ENCODE results near the gene TSPAN14. TPM values are rescaled to one million over a fixed set of nuclear protein-coding genes. Genes with fewer than 3 reads are reported as not detected.

The TSPAN14 gene
- total RNA-seq, 1 donor from 2014 or later = 21.1 TPM

DNA sequence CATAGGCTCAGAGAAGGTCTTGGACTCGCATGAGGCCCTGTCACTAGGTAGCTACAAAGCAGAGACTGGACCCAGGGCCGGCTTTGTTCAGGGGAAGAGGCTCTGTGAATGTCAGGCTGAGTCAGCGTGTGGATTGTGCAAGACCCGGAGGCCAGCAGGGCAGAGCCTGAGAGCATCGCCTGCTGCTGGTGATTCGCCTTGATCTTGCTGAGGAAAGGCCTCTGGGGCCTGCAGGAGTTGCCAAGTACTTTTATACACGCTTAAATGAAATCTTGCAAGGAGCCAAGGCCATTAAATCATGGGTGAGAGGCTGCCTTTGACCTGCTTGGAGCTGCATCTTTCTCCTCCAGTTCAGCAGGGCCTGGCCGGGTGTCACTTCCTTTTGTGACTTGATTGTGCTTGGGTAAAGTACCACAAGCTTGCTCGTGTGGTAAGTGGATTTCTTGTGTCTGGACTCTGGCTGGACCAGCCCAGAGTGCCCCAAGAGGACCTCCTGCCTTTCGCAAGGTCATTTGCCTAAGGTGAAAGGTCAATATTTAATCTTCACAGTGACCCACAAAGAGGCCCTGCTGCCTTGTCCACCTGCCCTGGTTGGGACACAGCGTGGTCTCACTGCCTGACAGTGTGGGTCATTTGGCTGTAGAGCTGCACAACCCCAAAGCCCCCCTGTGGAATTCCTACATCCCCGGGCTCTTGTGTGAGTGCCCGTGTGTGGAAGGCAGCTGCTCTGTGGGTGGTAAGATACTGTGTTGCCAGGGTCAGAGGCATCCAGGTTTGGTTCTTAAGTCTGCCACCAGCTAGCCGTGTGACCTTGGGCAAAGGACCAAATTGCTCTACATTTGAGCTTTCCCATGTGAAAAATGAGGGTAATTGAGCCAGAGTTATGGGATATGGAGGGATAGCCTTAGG, 45.0 kb downstream of the TSPAN14 start:
- TF ChIP-seq CTCF (IDR thresholded peaks at IDR 0.05; ENCODE audit: insufficient read depth, low read length, severe bottlenecking) = peak; percentile 25
- DNase-seq (ENCODE audit: low read depth) (peak; percentile 92), FAIRE-seq (no peak)
- H3K36me3 ChIP-seq (ENCODE audit: control insufficient read depth, insufficient read depth, low read length) = peaks cover 2% of the 10 kb centered on the region
- H3K4me3 ChIP-seq (ENCODE audit: low read depth, low read length) = no peak overlapping the region
- no peaks in the 10 kb centered on the region for H3K27me3 ChIP-seq (ENCODE audit: control insufficient read depth, insufficient read depth, low read length)

- DNase-seq (ENCODE audit: low read depth) = peak; percentile 69
These were observed 46.7 kb downstream of the TSPAN14 start for GRCh38 chr10:80500572-80501380.

DNA sequence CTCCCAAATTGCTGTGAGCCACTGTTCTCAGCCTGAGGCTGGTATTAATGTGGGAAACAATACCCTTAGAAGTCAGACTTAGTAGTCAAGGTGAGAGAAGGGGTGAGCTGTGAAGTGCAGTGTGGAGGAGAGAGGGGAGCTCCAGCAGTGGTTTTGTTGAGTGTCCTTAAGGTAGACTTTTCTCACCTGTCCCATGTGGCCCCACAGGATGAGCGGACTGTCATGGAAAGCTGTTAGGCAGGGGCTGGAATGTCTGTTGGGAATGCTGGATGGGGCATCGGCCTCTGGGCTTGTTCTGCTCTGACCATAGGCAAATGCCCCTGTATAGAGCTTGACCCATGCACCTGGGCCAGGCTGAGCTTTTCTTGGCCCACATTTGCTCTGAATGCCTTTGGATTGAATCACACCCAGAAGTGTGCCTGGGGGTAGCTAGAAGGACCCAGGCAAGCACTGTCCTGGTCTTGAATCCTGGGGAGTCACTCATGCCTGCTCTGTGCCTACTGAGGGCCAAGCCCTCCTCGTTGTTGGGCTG, 47.3 kb downstream of the TSPAN14 start:
- DNase-seq (ENCODE audit: low read depth) = peak; percentile 62
- no peaks in the 10 kb centered on the region for H3K27me3 ChIP-seq (ENCODE audit: control insufficient read depth, insufficient read depth, low read length)
- no peak overlapping the region for H3K4me3 ChIP-seq (ENCODE audit: low read depth, low read length)
- H3K36me3 ChIP-seq (ENCODE audit: control insufficient read depth, insufficient read depth, low read length) = peaks cover 2% of the 10 kb centered on the region
- no peak for TF ChIP-seq CTCF (IDR thresholded peaks at IDR 0.05; ENCODE audit: insufficient read depth, low read length, severe bottlenecking)
- FAIRE-seq = no peak

More at GRCh38 chr10:80500572-80501380, 46.7 kb downstream of the TSPAN14 start:
- no peaks in the 10 kb centered on the region for H3K27me3 ChIP-seq (ENCODE audit: control insufficient read depth, insufficient read depth, low read length)
- no peak for TF ChIP-seq CTCF (IDR thresholded peaks at IDR 0.05; ENCODE audit: insufficient read depth, low read length, severe bottlenecking)
- FAIRE-seq = no peak
- no peak overlapping the region for H3K4me3 ChIP-seq (ENCODE audit: low read depth, low read length)
- H3K36me3 ChIP-seq (ENCODE audit: control insufficient read depth, insufficient read depth, low read length) = peaks cover 2% of the 10 kb centered on the region

DNA sequence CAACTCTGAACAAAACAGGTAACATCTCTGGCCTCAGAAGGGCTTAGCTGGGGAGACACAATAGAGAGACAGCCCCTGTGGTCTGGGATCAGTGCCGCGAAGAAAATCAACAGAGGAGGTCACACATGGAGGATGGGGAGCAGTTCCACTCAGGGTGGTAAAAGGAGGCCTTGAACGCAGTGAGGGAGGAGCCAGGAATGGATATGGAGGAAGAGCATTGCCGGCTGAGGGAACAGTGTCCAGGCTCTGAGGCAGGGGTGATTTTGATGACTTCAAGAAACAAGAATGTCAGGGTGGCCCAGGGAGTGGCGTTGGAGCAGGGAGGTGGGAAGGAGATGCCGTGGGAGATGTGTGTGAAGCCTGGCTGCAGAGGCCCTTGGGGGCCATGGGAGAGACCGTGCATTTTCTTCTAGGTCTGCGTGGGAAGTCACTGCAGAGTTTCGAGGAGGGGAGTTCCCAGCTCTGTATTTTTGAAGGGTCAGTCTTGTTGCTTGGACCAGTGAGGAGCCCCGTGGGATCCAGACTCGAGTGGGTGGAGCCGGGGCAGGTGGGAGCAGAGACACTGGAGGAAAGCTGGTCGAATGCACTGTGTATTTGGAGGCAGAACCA, 47.9 kb downstream of the TSPAN14 start:
- FAIRE-seq = no peak
- H3K27me3 ChIP-seq (ENCODE audit: control insufficient read depth, insufficient read depth, low read length) = no peaks in the 10 kb centered on the region
- no peak for DNase-seq (ENCODE audit: low read depth)
- H3K36me3 ChIP-seq (ENCODE audit: control insufficient read depth, insufficient read depth, low read length) = peaks cover 5% of the 10 kb centered on the region
- H3K4me3 ChIP-seq (ENCODE audit: low read depth, low read length) = no peak overlapping the region
- no peak for TF ChIP-seq CTCF (IDR thresholded peaks at IDR 0.05; ENCODE audit: insufficient read depth, low read length, severe bottlenecking)

DNA sequence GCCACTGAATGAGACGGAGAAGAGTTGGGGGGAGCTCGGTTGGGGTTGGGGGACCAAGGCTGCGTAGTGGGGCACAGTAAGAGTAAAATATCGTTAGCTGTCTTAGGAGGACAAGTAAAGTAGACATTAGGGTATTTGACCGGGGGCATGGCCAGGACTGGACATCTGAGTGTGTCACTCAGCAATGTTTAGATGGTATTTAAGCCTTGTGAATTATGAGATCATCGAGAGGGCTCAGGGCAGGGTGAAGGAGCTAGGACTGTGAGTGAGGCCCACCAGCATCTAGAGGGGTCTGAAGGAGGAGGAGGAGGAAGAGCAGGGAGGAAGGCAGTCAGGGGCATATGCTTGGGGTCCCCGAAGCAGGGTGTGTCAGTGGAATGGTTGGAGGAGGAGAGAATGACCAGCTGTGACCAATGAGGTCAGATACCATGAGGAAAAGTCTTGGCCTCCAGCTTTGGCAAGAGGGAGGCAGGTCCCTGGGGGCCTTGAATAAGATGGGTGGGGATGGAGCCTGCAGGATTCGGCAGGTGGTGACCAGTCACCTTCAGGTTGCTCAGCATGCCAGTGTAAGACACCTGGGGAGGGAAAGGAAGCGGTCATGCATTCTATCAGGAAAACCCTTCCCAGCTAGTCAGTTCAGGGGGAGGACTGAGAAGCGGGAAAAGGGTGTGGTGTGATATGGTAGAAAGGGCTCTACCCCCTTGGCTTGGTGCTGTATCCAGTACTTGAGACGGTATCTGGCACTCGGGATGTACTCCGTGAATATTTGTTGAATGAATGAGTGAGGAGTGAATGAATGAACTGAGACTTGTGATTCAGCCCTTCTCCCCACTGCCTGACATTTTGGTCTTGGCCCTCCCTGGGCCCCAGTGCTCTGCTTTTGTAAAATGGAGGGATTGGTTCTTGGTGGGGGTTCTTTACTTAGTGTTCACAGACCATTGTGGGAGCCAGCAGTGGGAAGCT, 48.8 kb downstream of the TSPAN14 start:
- no peak for FAIRE-seq
- peak; percentile 80 for DNase-seq (ENCODE audit: low read depth)
- peaks cover 8% of the 10 kb centered on the region for H3K36me3 ChIP-seq (ENCODE audit: control insufficient read depth, insufficient read depth, low read length)
- H3K27me3 ChIP-seq (ENCODE audit: control insufficient read depth, insufficient read depth, low read length) = no peaks in the 10 kb centered on the region
- TF ChIP-seq CTCF (IDR thresholded peaks at IDR 0.05; ENCODE audit: insufficient read depth, low read length, severe bottlenecking) = no peak
- H3K4me3 ChIP-seq (ENCODE audit: low read depth, low read length) = no peak overlapping the region

All from bronchial epithelial cell (primary cell).